NCI-H748 (cell line): Measurements from ENCODE around the gene RAB41.
"Not testable (repeated sequence)": the region's sequence is repeated elsewhere in the genome, so short reads cannot be mapped to it uniquely, and the experiment has no call there.

Experiments used
- DNase-seq: peaks from one replicate; lab custom pipeline; 2025; ENCODE audit not compliant: unreplicated experiment; lab: John Stamatoyannopoulos, UW

The RAB41 gene

GRCh38 chrX:70281951-70282350, at the start of gene RAB41:
TSS of gene RAB41 (plus strand) at chrX:70282172. CDS start at chrX:70282218, 46 bp downstream.
- no peak for DNase-seq

DNA sequence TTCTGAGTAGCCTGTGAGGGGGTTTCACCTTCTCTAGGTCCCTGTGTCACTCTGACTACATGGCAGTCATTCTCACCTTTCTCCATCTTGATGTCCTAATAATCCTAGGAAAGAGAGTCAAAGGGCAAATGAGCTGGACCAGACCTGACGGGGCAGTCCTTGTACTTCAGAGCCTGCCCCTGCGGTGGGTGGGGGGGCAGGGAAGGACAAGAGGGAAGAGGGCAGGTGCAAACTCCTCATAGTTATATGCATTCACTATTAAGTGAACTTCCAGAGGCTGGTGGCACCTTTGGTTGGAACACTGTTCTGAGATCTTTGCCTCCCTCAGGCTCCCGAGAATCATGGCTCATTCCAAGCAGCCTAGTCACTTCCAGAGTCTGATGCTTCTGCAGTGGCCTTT, 47.6 kb upstream of the RAB41 start, which contains the start of gene AWAT1:
TSS of gene AWAT1 (plus strand) at position 301 of the 400 bp plus-strand sequence. CDS start at position 342, 41 bp downstream.
- no peak for DNase-seq

GRCh38 chrX:70240751-70241150, 41.2 kb upstream of the RAB41 start:
- no peak for DNase-seq

DNA sequence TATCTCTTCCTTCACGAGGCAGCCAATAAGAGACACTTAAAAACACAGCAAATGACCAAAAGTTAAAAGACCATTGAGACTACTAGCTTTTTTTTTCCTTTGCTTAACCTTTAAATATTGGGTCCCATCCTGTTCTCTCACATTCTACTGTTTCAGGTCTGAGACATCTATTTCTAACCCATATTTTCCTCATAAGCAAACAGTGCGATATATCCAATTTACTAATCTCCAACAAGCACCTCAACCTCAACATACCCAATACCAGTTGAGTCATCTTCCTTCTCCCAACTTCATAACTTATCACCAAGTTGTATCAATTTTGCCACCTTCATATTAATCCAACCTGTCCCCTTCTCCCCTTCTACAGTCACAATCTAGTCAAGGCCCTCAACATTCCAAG, 40.5 kb upstream of the RAB41 start:
- DNase-seq = no peak

DNA sequence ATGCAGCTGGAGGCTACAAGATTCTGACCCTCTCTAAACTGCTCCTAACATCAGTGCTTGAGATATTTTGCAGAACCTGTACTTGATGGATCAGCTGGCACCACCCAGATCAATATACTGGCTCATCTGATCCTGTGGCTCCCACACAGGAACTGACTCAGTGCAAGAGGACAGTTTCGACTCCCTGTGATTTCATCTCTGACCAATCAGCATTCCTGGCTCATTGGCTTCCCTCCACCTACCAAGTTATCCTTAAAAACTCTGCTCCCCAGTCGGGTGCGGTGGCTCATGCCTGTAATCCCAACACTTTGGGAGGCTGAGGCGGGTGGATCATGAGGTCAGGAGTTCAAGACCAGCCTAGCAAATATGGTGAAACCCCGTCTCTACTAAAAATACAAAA, 38.4 kb upstream of the RAB41 start:
- DNase-seq = not testable (repeated sequence)

GRCh38 chrX:70244881-70245280, 37.1 kb upstream of the RAB41 start:
- DNase-seq = no peak

DNA sequence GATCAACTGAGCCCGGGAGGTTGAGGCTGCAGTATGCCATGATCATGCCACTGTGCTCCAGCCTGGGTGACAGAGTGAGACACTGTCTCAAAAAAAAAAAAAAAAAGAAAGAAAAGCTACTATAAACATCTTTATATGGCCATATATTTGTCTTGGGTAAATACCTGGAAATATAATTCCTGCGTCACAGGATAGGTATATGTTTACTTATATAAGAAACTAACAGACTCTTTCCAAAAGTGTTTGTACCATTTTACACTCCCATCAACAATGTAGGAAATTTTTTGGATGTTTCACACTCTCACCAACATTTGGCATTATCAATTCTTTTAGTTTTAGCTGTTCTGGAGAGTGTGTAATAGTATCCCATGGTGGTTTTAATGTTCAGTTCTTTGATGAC, 34.7 kb upstream of the RAB41 start:
- DNase-seq = no peak

GRCh38 chrX:70252491-70252890, 29.5 kb upstream of the RAB41 start:
- DNase-seq = no peak

DNA sequence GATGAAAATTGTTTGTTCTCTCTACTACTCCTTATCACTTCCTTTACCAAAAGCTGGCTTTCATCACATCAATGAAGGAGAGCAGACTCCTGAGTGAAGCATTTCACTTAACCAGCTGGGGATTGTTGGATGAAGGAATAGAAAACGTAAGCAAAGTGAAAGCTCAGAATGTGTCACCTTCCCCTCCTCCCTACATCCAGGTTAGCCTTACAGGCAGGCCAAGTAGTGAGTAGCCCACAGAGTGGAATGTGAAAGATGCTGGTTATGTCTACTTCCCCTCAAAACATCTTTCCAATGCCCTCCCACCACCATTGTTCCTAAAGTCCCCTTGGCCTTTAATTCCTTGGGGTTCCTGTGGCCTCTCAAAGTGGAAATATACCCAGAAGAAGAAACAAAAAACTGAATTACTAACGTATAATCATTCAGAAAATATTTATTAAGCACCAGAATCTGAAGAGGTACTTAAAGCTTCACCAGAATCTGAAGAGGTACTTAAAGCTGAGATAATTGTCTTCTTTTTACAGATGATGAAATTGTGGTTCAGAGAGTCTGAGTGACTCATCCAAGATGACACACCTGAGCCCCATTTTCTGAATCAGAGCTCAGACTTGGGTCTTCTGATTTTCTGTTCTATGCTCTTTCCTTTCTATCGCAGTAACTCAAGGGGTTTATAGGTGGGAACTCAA, 28.5 kb upstream of the RAB41 start:
- DNase-seq = no peak

DNA sequence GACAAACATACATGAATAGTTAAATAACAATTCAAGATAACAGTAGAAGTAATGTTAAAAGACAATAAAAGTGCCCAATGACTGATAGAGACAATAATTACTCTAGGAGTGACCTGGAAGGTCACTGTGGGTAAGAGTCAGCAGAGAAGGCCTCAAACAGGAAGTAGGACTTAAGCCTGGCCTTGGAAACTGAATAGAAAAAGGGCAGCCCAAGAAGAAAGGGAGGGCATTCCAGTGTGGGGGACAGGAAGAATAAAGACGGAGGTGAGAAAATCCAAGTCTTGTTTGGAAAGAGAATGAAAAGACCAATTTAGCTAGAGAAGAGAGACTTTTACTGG, 27.9 kb upstream of the RAB41 start:
- no peak for DNase-seq

DNA sequence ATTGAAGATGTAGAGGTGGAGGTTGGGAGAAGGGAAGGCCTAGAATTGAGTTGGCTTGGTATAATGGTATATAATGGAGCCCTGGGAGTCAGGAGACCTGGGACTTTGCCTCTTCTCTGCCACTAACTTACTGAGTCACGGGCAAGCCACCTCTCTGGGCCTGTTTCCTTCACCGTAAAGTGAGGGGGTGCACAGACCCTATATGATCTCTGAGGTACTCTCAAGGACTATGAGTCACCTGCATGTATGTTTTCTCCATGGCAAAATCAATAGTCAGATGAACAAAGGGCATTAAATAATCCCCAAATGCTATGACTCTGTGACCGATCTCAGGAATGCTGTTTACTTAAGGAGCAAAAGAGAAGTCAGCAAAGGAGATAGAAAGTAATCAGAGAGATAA, 27.1 kb upstream of the RAB41 start:
- no peak for DNase-seq

DNA sequence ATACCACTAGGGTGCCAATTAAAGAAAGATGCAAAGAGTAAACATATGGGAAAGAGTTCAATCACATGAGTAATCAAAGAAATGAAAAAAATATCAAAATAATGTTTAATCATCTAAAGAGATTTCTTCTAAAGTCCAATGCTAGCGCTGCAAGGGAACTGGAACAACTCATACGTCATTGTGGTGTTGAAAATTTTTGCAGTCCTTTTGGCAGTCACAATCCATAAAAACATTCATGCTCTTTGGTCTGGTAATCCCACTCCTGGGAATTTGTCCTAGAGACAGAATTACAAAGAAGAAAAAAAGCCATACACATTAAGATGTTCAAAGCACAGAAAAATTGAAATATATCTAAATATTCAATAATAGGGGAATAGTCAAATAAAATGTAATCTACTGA, 26.5 kb upstream of the RAB41 start:
- no peak for DNase-seq

DNA sequence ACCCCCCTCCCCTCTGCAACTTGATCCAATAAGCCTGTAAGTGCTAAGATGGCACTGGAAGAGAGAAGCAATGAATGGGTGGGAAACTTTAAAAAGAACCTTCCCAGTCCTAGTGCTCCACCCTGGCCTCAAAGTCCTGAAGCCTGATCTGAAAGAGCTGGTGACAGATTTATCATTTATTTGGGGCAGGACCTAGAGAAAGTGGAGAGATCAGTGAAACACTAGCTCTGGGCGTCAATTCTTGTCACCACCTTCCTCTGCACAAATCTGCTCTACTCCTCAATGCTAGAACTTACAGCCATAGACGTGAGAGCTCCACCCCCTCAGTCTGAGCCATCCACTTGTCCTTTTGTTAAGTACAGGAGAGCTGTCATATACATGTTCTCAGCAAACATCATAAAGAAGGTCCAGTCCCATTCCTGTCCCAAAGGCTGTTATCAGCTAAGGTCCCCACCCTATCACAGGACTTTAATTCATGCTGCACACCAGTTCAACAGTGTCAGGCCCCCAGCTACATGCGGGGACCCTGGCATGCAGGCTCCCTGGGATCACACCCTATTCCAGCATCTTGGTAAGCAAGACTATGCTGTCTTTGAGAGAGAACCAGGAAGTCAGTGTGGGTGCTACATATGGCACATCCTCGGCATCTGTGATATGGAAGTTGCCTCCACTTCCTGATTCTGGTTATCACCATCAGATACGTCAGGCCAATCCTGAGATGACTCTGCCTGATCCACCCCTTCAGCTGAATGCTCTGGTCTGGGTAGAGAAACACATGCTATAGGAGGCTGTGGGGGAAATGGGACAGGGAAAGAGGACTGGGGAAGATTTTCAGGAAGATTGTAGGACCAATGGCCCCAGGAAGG, 24.3 kb upstream of the RAB41 start:
- DNase-seq = no peak

GRCh38 chrX:70260104-70260503, 21.9 kb upstream of the RAB41 start, which contains the start of gene P2RY4:
TSS of gene P2RY4 (minus strand) at chrX:70260204. CDS start at chrX:70259624, 580 bp downstream.
- no peak for DNase-seq

- peak; percentile 76 for DNase-seq
These were observed 18.9 kb upstream of the RAB41 start for GRCh38 chrX:70262952-70263567.

DNA sequence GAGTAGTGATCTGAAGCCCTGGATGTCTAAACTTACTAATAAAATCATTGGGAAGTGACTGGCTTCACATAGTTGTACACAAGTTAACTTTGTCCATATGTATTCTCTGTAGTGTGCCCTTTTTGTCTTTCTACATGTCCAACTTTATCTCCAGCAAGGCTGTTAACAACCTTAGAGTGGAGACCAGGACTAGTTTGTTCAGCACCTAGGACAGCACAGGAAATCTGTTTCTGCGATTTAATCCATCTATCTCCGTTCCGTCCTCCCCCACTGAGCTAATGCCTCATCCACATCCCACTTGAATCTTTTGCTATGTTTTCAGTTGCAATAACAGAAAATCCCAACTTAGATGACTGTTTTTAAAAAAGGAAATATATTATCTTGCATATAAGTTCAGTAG, 17.2 kb upstream of the RAB41 start:
- no peak for DNase-seq

- no peak for DNase-seq
These were observed 13.9 kb upstream of the RAB41 start, which contains the start of gene ARR3 for GRCh38 chrX:70268034-70268433. TSS of gene ARR3 (plus strand) at chrX:70268334. CDS start at chrX:70269386, 1,052 bp downstream.

DNA sequence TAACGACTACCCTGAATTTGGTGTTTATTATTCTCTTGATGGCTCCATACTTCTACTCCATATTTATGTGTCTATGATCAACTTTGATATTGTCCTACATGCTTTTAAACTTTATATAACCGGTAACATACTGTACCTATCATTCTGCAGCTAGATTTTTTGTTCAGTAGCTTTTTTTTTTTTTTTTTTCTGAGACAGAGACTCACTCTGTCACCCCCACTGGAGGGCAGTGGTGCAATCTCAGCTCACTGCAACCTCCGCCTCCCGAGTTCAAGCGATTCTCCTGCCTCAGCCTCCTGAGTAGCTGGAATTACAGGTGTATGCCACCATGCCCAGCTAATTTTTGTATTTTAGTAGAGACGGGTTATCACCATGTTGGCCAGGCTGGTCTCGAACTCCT, 7.9 kb upstream of the RAB41 start:
- not testable (repeated sequence) for DNase-seq

- DNase-seq = no peak
These were observed 2.9 kb upstream of the RAB41 start for GRCh38 chrX:70279081-70279480.

- no peak for DNase-seq
These were observed 1.4 kb upstream of the RAB41 start for GRCh38 chrX:70280573-70280972.

DNA sequence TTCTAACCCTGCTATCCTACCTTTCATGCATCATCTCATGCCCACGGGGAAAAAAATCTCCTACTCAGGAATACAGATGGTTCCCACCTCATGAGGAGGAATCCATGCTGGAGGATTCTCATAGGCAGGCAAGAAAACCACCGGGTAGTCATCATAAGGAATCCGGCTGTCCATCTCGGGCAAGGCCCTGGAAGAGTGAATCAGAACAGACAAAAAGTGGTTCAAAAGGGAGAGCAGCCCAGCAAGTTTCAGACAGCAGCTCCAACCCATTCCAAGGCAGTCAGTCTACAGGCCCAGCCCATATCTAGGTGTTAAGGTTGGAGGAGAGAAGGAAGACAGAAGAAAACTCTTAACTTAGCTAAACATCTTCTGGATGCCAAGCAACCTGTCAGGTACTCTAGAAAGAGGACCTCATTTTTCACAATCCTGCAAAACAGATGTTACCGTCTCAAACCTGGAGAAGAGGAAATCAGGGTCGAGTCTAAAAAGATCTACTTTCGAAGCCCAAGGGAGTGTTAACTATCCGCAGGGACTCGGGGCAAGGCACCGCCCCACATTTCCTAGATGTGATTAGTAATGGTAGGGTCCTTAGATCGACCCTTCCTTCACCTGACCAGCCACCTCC, 7.3 kb downstream of the RAB41 start:
- DNase-seq = no peak
